Testis (tissue), 3 donors: ENCODE results near the gene MAPK12. TPM values are rescaled to one million over a fixed set of nuclear protein-coding genes. Genes with fewer than 3 reads are reported as not detected.

Source experiments
- DNase-seq: peaks from one replicate; pipeline ENCODE4 v3.0.0-alpha.2; 2019
- H3K27ac ChIP-seq, 2 donors: fragments of 200-600 bp; sonication (generic); one replicate each; pipeline ENCODE4 v1.5.1; 2019
- H3K27me3 ChIP-seq: fragments of 200-600 bp; sonication (generic); one replicate; pipeline ENCODE4 v1.5.1; 2019
- H3K36me3 ChIP-seq: fragments of 200-600 bp; sonication (generic); one replicate; pipeline ENCODE4 v1.5.1; 2017; ENCODE audit warnings: low read depth; ENCODE audit errors: missing control alignments
- H3K4me1 ChIP-seq: fragments of 200-600 bp; sonication (generic); one replicate; pipeline ENCODE4 v1.5.1; 2019
- H3K4me3 ChIP-seq, 2 donors: fragments of 200-600 bp; sonication (generic); one replicate each; pipeline ENCODE4 v1.5.1; 2017 to 2019
- H3K9me3 ChIP-seq: fragments of 200-600 bp; sonication (generic); one replicate; pipeline ENCODE4 v1.5.1; 2017
- POLR2A ChIP-seq: fragments of 450-650 bp; IDR thresholded peaks from one replicate; pipeline ENCODE4 v1.6.1; 2017; ENCODE audit warnings: antibody characterized with exemption, mild to moderate bottlenecking, moderate library complexity
- WGBS, 2 donors: methylation state at CpG; one replicate each; pipeline ENCODE4 v1.1.5; 2018; 5-methylcytosine and 5-hydroxymethylcytosine counted together
- intact Hi-C: fragments of 100-400 bp; cut with DNase I; formaldehyde crosslinking; loops from one replicate; pipeline ENCODE4 v1.15.1; 2023; ENCODE audit warnings: low total_unique reads
- polyA plus RNA-seq: library from polyadenylated mRNA; stranded (reverse); fragments of 350-450 nt; fragmentation: Illumina TruSeq; extraction: RNeasy Lipid Tissue Mini Kit (QIAGEN cat#74804); gene quantifications from one replicate; pipeline ENCODE4 v1.2.3, GENCODE V29; 2014; ENCODE audit warnings: low read depth, low replicate concordance; ENCODE audit not compliant: insufficient read depth
- total RNA-seq, 2 donors: library from RNA; depleted of rRNA; stranded (reverse); fragments of >200 nt; gene quantifications; one replicate each; pipeline ENCODE4 v1.2.3, GENCODE V29; 2016
- TF ChIP-seq, protein P1 (sequence below), 3 experiments: fragments of 450-650 bp in 2 of 3; fragments of 200-600 bp in 1 of 3; sonication (generic) in 1 of 3; IDR thresholded peaks; one replicate each; pipeline ENCODE4 v1.5.1; 2016 to 2019; ENCODE audit warnings: antibody characterized with exemption in 3 of 3, mild to moderate bottlenecking in 2 of 3, moderate library complexity in 1 of 3

The MAPK12 gene
- total and polyA plus RNA-seq, 3 donors from 2014 or later = 9.1 to 25.1 (median 22.3) TPM

DNA sequence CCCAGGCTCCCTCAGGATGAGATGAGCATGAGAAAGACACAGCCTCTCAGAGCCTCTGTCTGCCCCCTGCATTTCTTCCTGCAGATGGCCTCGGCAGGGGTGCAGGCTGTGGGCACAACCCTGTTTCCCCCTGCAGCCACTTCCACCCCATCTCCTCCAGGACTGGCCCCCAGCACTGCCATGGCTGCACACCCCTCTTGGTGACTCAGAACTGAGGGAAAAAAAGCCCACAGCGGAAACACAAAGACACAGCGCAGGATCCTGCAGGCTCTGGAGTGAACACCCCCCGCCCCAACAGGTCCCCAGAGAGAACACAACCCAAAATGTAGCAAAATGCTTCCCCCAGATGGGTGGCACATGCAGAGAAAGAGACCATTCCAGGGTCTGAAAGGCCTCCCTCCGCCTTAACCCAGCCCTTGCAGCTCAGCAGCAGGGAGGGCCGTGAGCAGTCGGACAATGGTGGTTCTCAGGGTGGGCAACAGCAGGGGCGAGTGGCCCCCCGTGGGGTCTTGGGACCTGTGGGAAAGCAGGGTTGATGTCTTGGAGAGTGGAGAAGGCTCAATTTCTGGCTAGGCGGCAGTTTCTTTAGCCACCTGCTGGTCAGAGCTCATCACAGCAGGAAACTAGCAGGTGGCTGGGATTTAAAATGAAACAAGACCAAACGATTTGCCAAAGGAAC is 24.6 kb downstream of the MAPK12 start:
- no peak for DNase-seq
- Histone ChIP-seq H3K36me3 (no peaks in the 10 kb centered on the region), H3K27me3 (no peaks in the 10 kb centered on the region), H3K4me3 (no peak overlapping the region), H3K9me3 (no peaks in the 10 kb centered on the region), H3K27ac (no peak overlapping the region), H3K4me1 (peaks cover 9% of the 10 kb centered on the region)
- TF ChIP-seq POLR2A = no peak
- TF ChIP-seq, protein P1, sequence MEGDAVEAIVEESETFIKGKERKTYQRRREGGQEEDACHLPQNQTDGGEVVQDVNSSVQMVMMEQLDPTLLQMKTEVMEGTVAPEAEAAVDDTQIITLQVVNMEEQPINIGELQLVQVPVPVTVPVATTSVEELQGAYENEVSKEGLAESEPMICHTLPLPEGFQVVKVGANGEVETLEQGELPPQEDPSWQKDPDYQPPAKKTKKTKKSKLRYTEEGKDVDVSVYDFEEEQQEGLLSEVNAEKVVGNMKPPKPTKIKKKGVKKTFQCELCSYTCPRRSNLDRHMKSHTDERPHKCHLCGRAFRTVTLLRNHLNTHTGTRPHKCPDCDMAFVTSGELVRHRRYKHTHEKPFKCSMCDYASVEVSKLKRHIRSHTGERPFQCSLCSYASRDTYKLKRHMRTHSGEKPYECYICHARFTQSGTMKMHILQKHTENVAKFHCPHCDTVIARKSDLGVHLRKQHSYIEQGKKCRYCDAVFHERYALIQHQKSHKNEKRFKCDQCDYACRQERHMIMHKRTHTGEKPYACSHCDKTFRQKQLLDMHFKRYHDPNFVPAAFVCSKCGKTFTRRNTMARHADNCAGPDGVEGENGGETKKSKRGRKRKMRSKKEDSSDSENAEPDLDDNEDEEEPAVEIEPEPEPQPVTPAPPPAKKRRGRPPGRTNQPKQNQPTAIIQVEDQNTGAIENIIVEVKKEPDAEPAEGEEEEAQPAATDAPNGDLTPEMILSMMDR (IDR thresholded peaks at IDR 0.05) = peak; percentile 19 to 34 (median 33)
- WGBS, 2 donors = 77 to 81% methylated on average over 9 to 11 of the region's 11 CpGs
- intact Hi-C loops = no loop called here

DNA sequence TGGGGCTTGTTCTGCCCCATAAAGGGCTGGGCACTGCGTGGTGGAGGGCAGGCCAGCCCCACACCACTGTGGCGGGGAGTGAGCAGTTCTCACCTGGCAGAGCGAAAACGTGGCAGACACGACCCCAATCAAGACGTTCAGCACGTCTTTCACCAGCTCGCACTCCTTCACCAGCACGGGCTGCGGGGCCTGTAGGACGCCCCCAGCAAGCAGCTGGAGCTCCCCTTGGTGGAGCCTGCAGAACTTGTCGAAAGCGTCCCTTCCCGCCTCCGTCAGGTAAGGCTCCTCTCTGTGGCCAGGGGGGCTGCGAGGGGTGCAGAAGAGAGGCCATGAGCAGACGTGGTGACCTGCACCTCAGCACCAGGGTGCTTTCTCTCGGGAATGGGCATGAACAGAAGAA is 28.3 kb downstream of the MAPK12 start:
- H3K4me3 ChIP-seq = no peak overlapping the region
- TF ChIP-seq, protein P1 (IDR thresholded peaks at IDR 0.05) = no peak
- intact Hi-C loops = no loop called here
- no peaks in the 10 kb centered on the region for H3K27me3 ChIP-seq
- no peak overlapping the region for H3K27ac ChIP-seq
- H3K9me3 ChIP-seq = no peaks in the 10 kb centered on the region
- no peaks in the 10 kb centered on the region for H3K36me3 ChIP-seq
- H3K4me1 ChIP-seq = no peaks in the 10 kb centered on the region
- no peak for DNase-seq
- 88 to 91% methylated on average over 11 to 18 of the region's 18 CpGs for WGBS, 2 donors

DNA sequence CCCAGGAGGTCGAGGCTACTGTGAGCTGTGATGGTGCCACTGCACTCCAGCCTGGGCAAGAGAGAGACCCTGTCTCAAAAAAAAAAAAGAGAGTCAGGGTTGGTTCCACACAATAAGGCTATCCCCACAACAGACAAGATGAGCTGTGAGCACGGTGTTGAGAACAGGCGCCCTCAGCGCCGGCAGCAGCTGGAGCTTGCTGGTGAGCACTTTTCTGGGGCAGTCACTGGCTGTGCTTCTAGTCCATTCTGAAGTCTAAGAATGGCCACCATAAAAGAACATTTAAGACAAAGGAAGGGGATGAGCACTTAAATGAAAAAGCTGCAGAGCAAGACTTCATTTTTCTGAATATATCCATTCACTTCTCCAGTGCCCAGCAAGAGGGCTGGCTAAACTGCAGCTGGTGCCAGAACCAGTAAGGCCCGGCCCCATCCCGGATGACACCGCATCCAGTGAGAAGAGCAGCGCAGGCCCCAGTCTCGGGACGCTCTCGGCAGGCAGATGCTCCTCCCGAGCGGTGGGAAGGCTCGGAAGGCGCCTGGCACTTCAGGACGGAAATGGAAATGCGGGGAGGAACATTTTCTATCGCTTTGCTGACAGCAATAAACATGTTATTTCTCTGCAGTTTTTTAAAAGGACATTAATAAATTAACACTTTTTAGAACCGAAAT is 28.9 kb downstream of the MAPK12 start:
- H3K4me3 ChIP-seq = no peak overlapping the region
- 88 to 90% methylated on average over 20 of the region's 20 CpGs for WGBS, 2 donors
- H3K9me3 ChIP-seq = no peaks in the 10 kb centered on the region
- no peaks in the 10 kb centered on the region for H3K4me1 ChIP-seq
- intact Hi-C loops = no loop called here
- H3K27ac ChIP-seq = no peak overlapping the region
- DNase-seq = no peak
- TF ChIP-seq, protein P1 (IDR thresholded peaks at IDR 0.05) = no peak
- no peak for TF ChIP-seq POLR2A
- H3K36me3 ChIP-seq = no peaks in the 10 kb centered on the region
- H3K27me3 ChIP-seq = no peaks in the 10 kb centered on the region

DNA sequence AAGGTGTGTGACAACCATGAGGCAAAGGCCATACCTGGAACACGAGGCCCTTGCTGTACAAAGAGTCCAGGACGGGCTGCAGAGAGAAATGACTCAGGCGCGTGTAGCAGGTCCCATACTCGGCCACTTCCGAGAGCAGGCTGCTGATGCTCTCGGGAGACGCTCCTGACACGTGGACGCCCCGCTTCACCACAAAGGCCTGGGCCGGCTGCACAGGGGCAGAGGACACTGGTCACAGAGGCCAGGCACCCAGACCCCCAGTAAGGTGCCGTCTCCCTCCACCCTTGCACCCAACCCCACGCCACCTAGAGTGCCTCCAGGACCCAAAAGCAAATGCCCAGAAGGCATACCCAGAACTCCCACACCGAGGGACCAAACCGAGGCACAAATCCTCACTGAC is 32.1 kb downstream of the MAPK12 start:
- TF ChIP-seq, protein P1 (IDR thresholded peaks at IDR 0.05) = no peak
- no peak for TF ChIP-seq POLR2A
- no peak overlapping the region for H3K27ac ChIP-seq
- no peaks in the 10 kb centered on the region for H3K4me1 ChIP-seq
- no peaks in the 10 kb centered on the region for H3K27me3 ChIP-seq
- intact Hi-C loops = no loop called here
- H3K9me3 ChIP-seq = no peaks in the 10 kb centered on the region
- no peak for DNase-seq
- no peak overlapping the region for H3K4me3 ChIP-seq
- WGBS, 2 donors = 94 to 96% methylated on average over 7 to 16 of the region's 16 CpGs
- no peaks in the 10 kb centered on the region for H3K36me3 ChIP-seq
